Measurements from ENCODE around the gene CXCR6. TPM values are rescaled to one million over a fixed set of nuclear protein-coding genes. Genes with fewer than 3 reads are reported as not detected.

CXCR6 gene
- total RNA-seq, 1 donor from 2014 or later = not detected

DNA sequence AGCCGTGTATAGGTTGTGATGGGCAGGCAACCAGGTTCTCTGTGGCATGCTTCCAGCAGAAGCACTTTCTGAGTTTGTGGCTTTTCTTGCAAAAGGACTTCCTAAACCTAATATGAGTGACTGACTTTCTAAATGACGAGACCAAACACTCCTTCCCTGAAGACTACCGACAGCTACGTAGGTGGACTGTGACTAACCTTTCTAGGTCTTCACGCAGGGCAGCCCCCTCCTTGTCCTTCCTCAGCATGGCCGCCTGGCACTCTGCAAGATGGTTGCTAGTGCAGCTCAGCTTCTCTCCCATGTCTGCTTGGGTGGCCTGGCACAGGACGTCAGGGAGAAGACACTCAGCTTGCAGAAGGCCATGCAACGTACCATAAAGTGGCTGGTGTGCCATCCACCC lies 20.9 kb downstream of the CXCR6 start:
- H3K4me3 Mint-ChIP-seq (ENCODE audit: unreplicated experiment) = no peak overlapping the region
- peaks cover 4% of the 10 kb centered on the region for H3K9me3 Mint-ChIP-seq (ENCODE audit: unreplicated experiment)
- no peak for DNase-seq (ENCODE audit: extremely low spot score, unreplicated experiment)
- H3K27ac Mint-ChIP-seq (ENCODE audit: unreplicated experiment) = no peak overlapping the region
- no peaks in the 10 kb centered on the region for H3K27me3 Mint-ChIP-seq (ENCODE audit: unreplicated experiment)
- peaks cover 52% of the 10 kb centered on the region for H3K36me3 Mint-ChIP-seq (ENCODE audit: unreplicated experiment)
- TF ChIP-seq, protein P1, sequence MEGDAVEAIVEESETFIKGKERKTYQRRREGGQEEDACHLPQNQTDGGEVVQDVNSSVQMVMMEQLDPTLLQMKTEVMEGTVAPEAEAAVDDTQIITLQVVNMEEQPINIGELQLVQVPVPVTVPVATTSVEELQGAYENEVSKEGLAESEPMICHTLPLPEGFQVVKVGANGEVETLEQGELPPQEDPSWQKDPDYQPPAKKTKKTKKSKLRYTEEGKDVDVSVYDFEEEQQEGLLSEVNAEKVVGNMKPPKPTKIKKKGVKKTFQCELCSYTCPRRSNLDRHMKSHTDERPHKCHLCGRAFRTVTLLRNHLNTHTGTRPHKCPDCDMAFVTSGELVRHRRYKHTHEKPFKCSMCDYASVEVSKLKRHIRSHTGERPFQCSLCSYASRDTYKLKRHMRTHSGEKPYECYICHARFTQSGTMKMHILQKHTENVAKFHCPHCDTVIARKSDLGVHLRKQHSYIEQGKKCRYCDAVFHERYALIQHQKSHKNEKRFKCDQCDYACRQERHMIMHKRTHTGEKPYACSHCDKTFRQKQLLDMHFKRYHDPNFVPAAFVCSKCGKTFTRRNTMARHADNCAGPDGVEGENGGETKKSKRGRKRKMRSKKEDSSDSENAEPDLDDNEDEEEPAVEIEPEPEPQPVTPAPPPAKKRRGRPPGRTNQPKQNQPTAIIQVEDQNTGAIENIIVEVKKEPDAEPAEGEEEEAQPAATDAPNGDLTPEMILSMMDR (IDR thresholded peaks at IDR 0.05) = no peak
- no peaks in the 10 kb centered on the region for H3K4me1 Mint-ChIP-seq (ENCODE audit: unreplicated experiment)

DNA sequence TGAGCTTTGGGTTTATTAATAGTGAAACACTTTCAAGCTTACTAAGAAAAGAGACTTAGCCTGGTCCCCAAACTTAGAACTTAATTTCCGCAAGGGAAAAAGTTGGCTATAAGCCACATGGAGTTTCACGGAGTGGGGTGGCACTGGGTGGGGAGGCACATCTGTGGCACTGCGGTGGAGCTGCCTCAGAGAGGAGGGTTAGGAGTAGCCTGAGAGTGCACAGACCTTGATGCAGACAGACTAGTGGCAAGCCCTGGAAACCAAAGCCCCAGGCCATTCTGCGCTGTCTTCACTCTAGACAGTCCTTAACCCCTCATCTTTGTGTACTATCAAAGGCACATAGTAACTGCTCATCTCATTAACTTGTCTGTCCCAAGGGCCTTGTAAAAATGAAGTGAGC lies 22.0 kb downstream of the CXCR6 start:
- H3K27ac Mint-ChIP-seq (ENCODE audit: unreplicated experiment) = no peak overlapping the region
- peaks cover 45% of the 10 kb centered on the region for H3K36me3 Mint-ChIP-seq (ENCODE audit: unreplicated experiment)
- H3K4me1 Mint-ChIP-seq (ENCODE audit: unreplicated experiment) = no peaks in the 10 kb centered on the region
- TF ChIP-seq, protein P1 (IDR thresholded peaks at IDR 0.05) = no peak
- no peaks in the 10 kb centered on the region for H3K27me3 Mint-ChIP-seq (ENCODE audit: unreplicated experiment)
- H3K9me3 Mint-ChIP-seq (ENCODE audit: unreplicated experiment) = peaks cover 4% of the 10 kb centered on the region
- H3K4me3 Mint-ChIP-seq (ENCODE audit: unreplicated experiment) = no peak overlapping the region
- no peak for DNase-seq (ENCODE audit: extremely low spot score, unreplicated experiment)

DNA sequence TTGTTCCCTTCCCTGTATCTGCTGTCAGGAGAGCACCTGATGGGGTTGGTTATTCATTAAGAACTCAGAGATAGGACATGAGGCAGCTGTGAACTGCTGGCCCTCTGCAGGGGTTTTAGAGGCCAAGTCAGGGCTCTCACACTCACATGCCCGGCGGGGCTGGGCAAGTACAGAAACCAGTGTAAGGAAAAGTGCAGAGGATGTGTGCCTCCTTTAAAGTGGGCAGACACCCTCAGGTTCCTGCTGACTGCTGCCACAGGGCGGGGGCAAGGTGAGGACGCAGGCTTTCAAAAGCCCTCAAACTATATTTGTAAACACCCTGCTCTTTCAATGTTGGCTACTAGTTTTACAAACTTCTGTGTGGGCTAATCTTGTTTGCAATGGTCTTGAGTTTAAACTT lies 22.4 kb downstream of the CXCR6 start:
- Mint-ChIP-seq H3K4me3 (ENCODE audit: unreplicated experiment) (no peak overlapping the region), H3K27me3 (ENCODE audit: unreplicated experiment) (no peaks in the 10 kb centered on the region), H3K4me1 (ENCODE audit: unreplicated experiment) (no peaks in the 10 kb centered on the region), H3K9me3 (ENCODE audit: unreplicated experiment) (peaks cover 3% of the 10 kb centered on the region), H3K36me3 (ENCODE audit: unreplicated experiment) (peaks cover 46% of the 10 kb centered on the region), H3K27ac (ENCODE audit: unreplicated experiment) (no peak overlapping the region)
- TF ChIP-seq, protein P1 (IDR thresholded peaks at IDR 0.05) = no peak
- no peak for DNase-seq (ENCODE audit: extremely low spot score, unreplicated experiment)

DNA sequence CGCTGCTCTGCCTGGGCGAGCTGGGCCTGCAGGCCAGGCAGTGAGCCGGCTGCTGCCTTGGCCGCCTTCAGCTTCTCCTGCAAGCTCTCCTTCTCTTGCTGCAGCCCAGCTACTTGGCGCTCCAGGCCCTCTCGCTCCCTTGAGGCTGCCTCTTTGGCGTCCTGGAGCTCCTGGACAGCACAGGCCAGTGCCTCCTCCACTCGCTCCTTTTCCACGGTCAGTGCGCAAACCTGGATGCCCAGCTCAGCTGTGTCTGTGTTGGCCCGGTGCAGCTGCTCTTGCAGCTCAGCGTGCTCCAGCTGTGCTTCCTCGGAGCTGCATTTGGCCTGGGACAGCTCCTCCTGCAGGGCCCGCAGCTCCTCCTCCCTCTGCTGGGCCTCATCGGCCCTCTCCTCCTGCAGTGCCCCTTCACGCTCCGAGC lies 23.1 kb downstream of the CXCR6 start:
- TF ChIP-seq, protein P1 (IDR thresholded peaks at IDR 0.05) = no peak
- H3K9me3 Mint-ChIP-seq (ENCODE audit: unreplicated experiment) = no peaks in the 10 kb centered on the region
- no peaks in the 10 kb centered on the region for H3K4me1 Mint-ChIP-seq (ENCODE audit: unreplicated experiment)
- no peak for DNase-seq (ENCODE audit: extremely low spot score, unreplicated experiment)
- H3K27ac Mint-ChIP-seq (ENCODE audit: unreplicated experiment) = no peak overlapping the region
- H3K36me3 Mint-ChIP-seq (ENCODE audit: unreplicated experiment) = peaks cover 40% of the 10 kb centered on the region
- no peak overlapping the region for H3K4me3 Mint-ChIP-seq (ENCODE audit: unreplicated experiment)
- H3K27me3 Mint-ChIP-seq (ENCODE audit: unreplicated experiment) = no peaks in the 10 kb centered on the region

DNA sequence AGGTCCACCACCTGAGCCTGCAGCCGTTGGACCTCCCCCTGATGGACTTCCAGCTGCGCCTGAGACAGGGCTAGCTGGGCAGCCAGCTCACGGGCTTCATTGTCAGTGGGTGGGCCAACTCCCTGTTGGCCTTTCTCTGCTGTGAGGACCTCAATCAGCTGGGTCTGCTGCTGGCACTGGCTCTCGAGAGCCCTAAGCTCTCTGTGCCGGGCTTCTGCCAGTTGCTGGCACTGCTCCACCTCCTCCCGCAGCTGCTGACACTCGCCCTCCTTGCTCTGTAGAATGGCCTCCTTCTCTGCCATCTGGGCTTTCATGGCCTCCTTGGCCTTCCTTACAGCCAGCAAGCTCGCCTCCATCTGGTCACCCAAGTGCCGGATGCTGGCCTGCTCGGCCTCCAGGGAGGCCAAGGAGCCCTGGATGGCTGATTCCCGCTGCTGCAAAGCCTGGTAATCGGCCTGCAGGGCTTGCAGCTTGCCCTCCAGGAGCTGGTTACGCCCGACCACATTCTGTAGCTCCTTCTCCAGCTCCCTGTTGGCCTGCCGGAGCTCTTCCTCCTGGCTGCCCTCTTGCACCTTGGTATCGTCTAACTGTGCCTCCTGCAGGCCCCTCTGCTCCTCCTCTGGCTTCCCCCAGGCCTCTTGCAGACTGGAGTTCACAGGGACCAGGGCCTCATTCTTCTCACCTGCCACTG lies 23.8 kb downstream of the CXCR6 start:
- no peak overlapping the region for H3K4me3 Mint-ChIP-seq (ENCODE audit: unreplicated experiment)
- H3K36me3 Mint-ChIP-seq (ENCODE audit: unreplicated experiment) = peaks cover 39% of the 10 kb centered on the region
- no peaks in the 10 kb centered on the region for H3K9me3 Mint-ChIP-seq (ENCODE audit: unreplicated experiment)
- no peaks in the 10 kb centered on the region for H3K4me1 Mint-ChIP-seq (ENCODE audit: unreplicated experiment)
- H3K27ac Mint-ChIP-seq (ENCODE audit: unreplicated experiment) = no peak overlapping the region
- TF ChIP-seq, protein P1 (IDR thresholded peaks at IDR 0.05) = no peak
- no peak for DNase-seq (ENCODE audit: extremely low spot score, unreplicated experiment)
- no peaks in the 10 kb centered on the region for H3K27me3 Mint-ChIP-seq (ENCODE audit: unreplicated experiment)

Measured in osteocyte (in vitro differentiated cells).